Tibial artery (tissue), 4 donors: ENCODE measurements around the gene PDP2.

Source experiments
- DNase-seq, 2 donors: peaks; one replicate each; pipeline ENCODE4 v3.0.0-alpha.2; 2019
- H3K27ac ChIP-seq, 2 donors: fragments of 200-600 bp; sonication (generic) in 1 of 2; 1 replicate in 1 of 2; 2 replicates in 1 of 2; pipeline ENCODE4 v1.5.1; 2018 to 2019; ENCODE audit warnings: mild to moderate bottlenecking in 1 of 2
- H3K27me3 ChIP-seq, 2 donors: fragments of 200-600 bp; sonication (generic) in 1 of 2; one replicate each; pipeline versions ENCODE4 v1.5.1 to v1.6.0; 2016 to 2019
- H3K36me3 ChIP-seq, 3 donors: fragments of 200-600 bp; sonication (generic) in 2 of 3; one replicate each; pipeline ENCODE4 v1.5.1; 2016 to 2019; ENCODE audit warnings: mild to moderate bottlenecking in 2 of 3
- H3K4me1 ChIP-seq, 4 donors: fragments of 200-600 bp; sonication (generic) in 2 of 4; 1 replicate in 3 of 4; 2 replicates in 1 of 4; pipeline ENCODE4 v1.5.1; 2016 to 2019
- H3K4me3 ChIP-seq, 2 donors: fragments of 200-600 bp; sonication (generic) in 1 of 2; 1 replicate in 1 of 2; 2 replicates in 1 of 2; pipeline ENCODE4 v1.5.1; 2018 to 2019; ENCODE audit warnings: mild to moderate bottlenecking in 2 of 2
- H3K9me3 ChIP-seq, 3 donors: fragments of 200-600 bp; sonication (generic) in 1 of 3; one replicate each; pipeline ENCODE4 v1.5.1; 2016 to 2019
- intact Hi-C: fragments of 100-400 bp; cut with DNase I; formaldehyde crosslinking; loops from one replicate; pipeline ENCODE4 v1.15.0; 2023; ENCODE audit warnings: low total_unique reads
- TF ChIP-seq, protein P1 (sequence below), 2 experiments: fragments of 200-600 bp in 1 of 2; fragments of 450-650 bp in 1 of 2; IDR thresholded peaks; one replicate each; pipeline ENCODE4 v1.5.1; 2017 to 2019; ENCODE audit warnings: antibody characterized with exemption in 2 of 2, mild to moderate bottlenecking in 1 of 2, moderate library complexity in 1 of 2

Gene PDP2

DNA sequence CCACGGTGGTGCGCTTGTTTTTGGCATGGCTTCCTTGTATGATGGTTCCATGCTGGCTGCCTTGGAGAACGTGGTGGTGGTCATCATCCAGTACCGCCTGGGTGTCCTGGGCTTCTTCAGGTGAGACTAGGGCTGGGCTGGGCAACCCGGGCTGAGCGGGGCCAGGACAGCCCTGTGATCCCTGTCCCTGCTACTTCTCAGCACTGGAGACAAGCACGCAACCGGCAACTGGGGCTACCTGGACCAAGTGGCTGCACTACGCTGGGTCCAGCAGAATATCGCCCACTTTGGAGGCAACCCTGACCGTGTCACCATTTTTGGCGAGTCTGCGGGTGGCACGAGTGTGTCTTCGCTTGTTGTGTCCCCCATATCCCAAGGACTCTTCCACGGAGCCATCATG lies 59.9 kb downstream of the PDP2 start:
- Histone ChIP-seq H3K4me3 (no peak overlapping the region), H3K9me3 (no peaks in the 10 kb centered on the region), H3K36me3 (peaks cover 25 to 72% (median 61%) of the 10 kb centered on the region in 3 donors), H3K4me1 (peaks cover 0 to 25% (median 18%) of the 10 kb centered on the region in 4 donors), H3K27me3 (no peaks in the 10 kb centered on the region), H3K27ac (no peak overlapping the region)
- intact Hi-C loops: no loop called here
- TF ChIP-seq, protein P1, sequence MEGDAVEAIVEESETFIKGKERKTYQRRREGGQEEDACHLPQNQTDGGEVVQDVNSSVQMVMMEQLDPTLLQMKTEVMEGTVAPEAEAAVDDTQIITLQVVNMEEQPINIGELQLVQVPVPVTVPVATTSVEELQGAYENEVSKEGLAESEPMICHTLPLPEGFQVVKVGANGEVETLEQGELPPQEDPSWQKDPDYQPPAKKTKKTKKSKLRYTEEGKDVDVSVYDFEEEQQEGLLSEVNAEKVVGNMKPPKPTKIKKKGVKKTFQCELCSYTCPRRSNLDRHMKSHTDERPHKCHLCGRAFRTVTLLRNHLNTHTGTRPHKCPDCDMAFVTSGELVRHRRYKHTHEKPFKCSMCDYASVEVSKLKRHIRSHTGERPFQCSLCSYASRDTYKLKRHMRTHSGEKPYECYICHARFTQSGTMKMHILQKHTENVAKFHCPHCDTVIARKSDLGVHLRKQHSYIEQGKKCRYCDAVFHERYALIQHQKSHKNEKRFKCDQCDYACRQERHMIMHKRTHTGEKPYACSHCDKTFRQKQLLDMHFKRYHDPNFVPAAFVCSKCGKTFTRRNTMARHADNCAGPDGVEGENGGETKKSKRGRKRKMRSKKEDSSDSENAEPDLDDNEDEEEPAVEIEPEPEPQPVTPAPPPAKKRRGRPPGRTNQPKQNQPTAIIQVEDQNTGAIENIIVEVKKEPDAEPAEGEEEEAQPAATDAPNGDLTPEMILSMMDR (IDR thresholded peaks at IDR 0.05): no peak
- DNase-seq: no peak
